Loucy (cell line): Measurements from ENCODE around the gene CTSA.
A peak's percentile ranks its signal among the peaks of the same experiment; 100 is the strongest.

Experiments
- H2AFZ ChIP-seq: fragments of 200-600 bp; sonication (generic); 2 replicates; pipeline ENCODE4 v1.6.0; 2016; ENCODE audit warnings: antibody characterized with exemption, mild to moderate bottlenecking, low read length, moderate library complexity
- H3F3A ChIP-seq: fragments of 200-600 bp; 2 replicates; pipeline ENCODE4 v1.6.0; 2016; ENCODE audit warnings: antibody characterized with exemption, low read depth, mild to moderate bottlenecking
- H3K27me3 ChIP-seq: fragments of 200-600 bp; sonication (generic); 2 replicates; pipeline ENCODE4 v1.6.1; 2014; ENCODE audit warnings: low read length, mild to moderate bottlenecking; ENCODE audit not compliant: insufficient read depth, poor library complexity, severe bottlenecking
- H3K36me3 ChIP-seq: fragments of 200-600 bp; sonication (generic); 2 replicates; pipeline ENCODE4 v1.6.1; 2016; ENCODE audit warnings: low read length; ENCODE audit not compliant: insufficient read depth
- H3K4me1 ChIP-seq: fragments of 200-600 bp; sonication (generic); 2 replicates; pipeline ENCODE4 v1.5.1; 2014; ENCODE audit warnings: low read length, mild to moderate bottlenecking; ENCODE audit not compliant: insufficient read depth, poor library complexity, severe bottlenecking
- H3K4me2 ChIP-seq: fragments of 200-600 bp; sonication (generic); 2 replicates; pipeline ENCODE4 v1.6.0; 2014; ENCODE audit warnings: antibody characterized with exemption, low read length, low read depth, mild to moderate bottlenecking; ENCODE audit not compliant: poor library complexity, severe bottlenecking
- H3K4me3 ChIP-seq: fragments of 200-600 bp; sonication (generic); 2 replicates; pipeline ENCODE4 v1.5.1; 2014; ENCODE audit warnings: low read length, mild to moderate bottlenecking, mixed read lengths; ENCODE audit not compliant: poor library complexity, severe bottlenecking
- H3K79me2 ChIP-seq: fragments of 200-600 bp; sonication (generic); 2 replicates; pipeline ENCODE4 v1.6.1; 2014; ENCODE audit warnings: low read length; ENCODE audit not compliant: insufficient read depth
- H3K9ac ChIP-seq: fragments of 200-600 bp; sonication (generic); 2 replicates; pipeline ENCODE4 v1.6.0; 2014; ENCODE audit warnings: mild to moderate bottlenecking, low read depth, low read length, moderate library complexity; ENCODE audit not compliant: poor library complexity, severe bottlenecking
- H3K9me2 ChIP-seq: fragments of 200-600 bp; sonication (generic); replicated peaks from 2 replicates; pipeline ENCODE4 v1.6.1; 2016; ENCODE audit warnings: low read depth, low read length, mixed read lengths
- H3K9me3 ChIP-seq: fragments of 200-600 bp; sonication (generic); 2 replicates; pipeline ENCODE4 v1.6.1; 2014; ENCODE audit warnings: mild to moderate bottlenecking, antibody characterized with exemption, low read length, low read depth; ENCODE audit not compliant: insufficient read depth
- H4K20me1 ChIP-seq: fragments of 200-600 bp; sonication (generic); 2 replicates; pipeline ENCODE4 v1.6.0; 2014; ENCODE audit warnings: antibody characterized with exemption, low read length, mild to moderate bottlenecking; ENCODE audit not compliant: insufficient read depth, poor library complexity, severe bottlenecking
- EZH2phosphoT487 ChIP-seq: fragments of 200-600 bp; IDR thresholded peaks from 2 replicates; pipeline ENCODE4 v1.6.1; 2018; ENCODE audit warnings: antibody characterized with exemption, mild to moderate bottlenecking, moderate library complexity, borderline replicate concordance
- TF ChIP-seq, protein P1 (sequence below): fragments of 200-600 bp; sonication (generic); conservative IDR thresholded peaks from 2 replicates; pipeline ENCODE4 v1.5.1; 2014; ENCODE audit warnings: mild to moderate bottlenecking, antibody characterized with exemption, low read length

CTSA gene

DNA sequence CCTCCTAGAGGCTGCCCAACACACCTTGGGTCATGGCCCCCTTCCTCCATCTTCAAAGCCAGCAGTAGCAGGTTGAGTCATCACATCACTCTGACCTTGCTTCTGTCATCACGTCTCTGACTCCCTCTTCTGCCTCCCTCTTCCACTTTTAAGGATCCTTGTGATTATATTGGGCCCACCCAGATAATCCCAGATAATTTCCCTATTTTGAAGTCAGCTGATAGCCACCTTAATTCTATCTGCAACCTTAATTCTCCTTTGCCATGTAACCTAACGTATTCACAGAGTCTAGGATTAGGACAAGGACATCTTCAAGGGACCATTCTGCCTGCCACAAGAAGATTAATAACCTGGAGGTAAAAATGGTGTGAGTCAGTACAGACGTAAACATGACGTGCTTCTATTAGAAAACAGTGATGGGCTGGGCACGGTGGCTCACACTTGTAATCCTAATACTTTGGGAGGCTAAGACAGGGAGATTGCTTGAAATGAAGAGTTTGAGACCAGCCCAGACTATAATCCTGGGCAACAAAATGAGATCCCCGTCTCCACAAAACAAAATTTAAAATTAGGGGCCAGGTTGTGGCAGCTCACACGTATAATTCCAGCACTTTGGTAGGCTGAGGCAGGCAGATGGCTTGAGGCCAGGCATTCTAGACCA is 30.4 kb upstream of the CTSA start:
- TF ChIP-seq, protein P1, sequence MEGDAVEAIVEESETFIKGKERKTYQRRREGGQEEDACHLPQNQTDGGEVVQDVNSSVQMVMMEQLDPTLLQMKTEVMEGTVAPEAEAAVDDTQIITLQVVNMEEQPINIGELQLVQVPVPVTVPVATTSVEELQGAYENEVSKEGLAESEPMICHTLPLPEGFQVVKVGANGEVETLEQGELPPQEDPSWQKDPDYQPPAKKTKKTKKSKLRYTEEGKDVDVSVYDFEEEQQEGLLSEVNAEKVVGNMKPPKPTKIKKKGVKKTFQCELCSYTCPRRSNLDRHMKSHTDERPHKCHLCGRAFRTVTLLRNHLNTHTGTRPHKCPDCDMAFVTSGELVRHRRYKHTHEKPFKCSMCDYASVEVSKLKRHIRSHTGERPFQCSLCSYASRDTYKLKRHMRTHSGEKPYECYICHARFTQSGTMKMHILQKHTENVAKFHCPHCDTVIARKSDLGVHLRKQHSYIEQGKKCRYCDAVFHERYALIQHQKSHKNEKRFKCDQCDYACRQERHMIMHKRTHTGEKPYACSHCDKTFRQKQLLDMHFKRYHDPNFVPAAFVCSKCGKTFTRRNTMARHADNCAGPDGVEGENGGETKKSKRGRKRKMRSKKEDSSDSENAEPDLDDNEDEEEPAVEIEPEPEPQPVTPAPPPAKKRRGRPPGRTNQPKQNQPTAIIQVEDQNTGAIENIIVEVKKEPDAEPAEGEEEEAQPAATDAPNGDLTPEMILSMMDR: no peak
- TF ChIP-seq EZH2phosphoT487: no peak
- no peak overlapping the region for H3K9ac ChIP-seq
- peak overlapping the region; percentile 17 for H3K4me2 ChIP-seq
- no peak overlapping the region for H3K4me3 ChIP-seq
- no peaks in the 10 kb centered on the region for H3K9me3 ChIP-seq
- H3K27me3 ChIP-seq: no peaks in the 10 kb centered on the region
- H3K4me1 ChIP-seq: peaks cover 33% of the 10 kb centered on the region
- no peak overlapping the region for H2AFZ ChIP-seq
- H3F3A ChIP-seq: no peaks in the 10 kb centered on the region
- H3K79me2 ChIP-seq: peaks cover 32% of the 10 kb centered on the region
- no peaks in the 10 kb centered on the region for H3K9me2 ChIP-seq
- peaks cover 3% of the 10 kb centered on the region for H4K20me1 ChIP-seq
- H3K36me3 ChIP-seq: no peaks in the 10 kb centered on the region

DNA sequence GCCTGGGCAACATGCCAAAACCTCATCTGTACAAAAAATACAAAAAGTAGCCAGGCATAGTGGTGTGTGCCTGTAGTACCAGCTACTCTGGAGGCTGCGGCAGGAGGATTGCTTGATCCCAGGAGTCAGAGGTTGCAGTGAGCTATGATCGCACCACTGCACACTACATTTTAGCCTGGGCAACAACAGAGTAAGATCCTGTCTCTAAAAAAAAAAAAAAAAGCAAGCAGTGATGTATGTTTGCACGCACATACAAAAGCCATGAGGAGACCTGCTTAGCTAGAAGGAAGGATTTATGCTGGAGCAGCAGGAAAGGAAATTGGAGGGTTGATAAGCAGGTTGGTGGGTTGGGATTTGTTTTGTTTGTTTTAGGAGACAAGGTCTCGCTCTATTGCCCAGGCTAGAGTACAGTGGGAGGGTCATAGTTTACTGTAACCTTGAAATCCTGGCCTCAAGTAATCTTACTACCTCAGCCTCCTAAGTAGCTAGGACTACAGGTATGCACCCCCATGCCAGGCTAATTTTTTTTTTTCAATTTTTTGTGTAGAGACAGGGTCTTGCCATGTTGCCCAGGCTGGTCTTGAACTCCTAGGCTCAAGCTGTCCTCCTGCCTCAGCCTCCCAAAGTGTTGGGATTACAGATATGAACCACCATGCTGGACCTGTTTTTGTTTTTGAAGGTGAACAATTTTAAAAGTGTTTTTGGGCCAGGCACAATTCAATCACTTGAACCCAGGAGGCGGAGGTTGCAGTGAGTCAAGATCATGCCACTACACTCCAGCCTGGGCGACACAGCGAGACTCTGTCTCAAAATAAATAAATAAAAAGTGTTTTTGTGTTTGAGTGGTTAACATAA is 29.7 kb upstream of the CTSA start:
- Histone ChIP-seq H3K9me3 (no peaks in the 10 kb centered on the region), H3K4me2 (peak overlapping the region; percentile 17), H3K36me3 (no peaks in the 10 kb centered on the region), H3K4me1 (peaks cover 26% of the 10 kb centered on the region), H3F3A (no peaks in the 10 kb centered on the region), H3K9me2 (no peaks in the 10 kb centered on the region), H2AFZ (no peak overlapping the region), H3K4me3 (no peak overlapping the region), H4K20me1 (peaks cover 3% of the 10 kb centered on the region), H3K9ac (no peak overlapping the region), H3K79me2 (peaks cover 24% of the 10 kb centered on the region), H3K27me3 (no peaks in the 10 kb centered on the region)
- TF ChIP-seq, protein P1: no peak
- TF ChIP-seq EZH2phosphoT487: no peak

DNA sequence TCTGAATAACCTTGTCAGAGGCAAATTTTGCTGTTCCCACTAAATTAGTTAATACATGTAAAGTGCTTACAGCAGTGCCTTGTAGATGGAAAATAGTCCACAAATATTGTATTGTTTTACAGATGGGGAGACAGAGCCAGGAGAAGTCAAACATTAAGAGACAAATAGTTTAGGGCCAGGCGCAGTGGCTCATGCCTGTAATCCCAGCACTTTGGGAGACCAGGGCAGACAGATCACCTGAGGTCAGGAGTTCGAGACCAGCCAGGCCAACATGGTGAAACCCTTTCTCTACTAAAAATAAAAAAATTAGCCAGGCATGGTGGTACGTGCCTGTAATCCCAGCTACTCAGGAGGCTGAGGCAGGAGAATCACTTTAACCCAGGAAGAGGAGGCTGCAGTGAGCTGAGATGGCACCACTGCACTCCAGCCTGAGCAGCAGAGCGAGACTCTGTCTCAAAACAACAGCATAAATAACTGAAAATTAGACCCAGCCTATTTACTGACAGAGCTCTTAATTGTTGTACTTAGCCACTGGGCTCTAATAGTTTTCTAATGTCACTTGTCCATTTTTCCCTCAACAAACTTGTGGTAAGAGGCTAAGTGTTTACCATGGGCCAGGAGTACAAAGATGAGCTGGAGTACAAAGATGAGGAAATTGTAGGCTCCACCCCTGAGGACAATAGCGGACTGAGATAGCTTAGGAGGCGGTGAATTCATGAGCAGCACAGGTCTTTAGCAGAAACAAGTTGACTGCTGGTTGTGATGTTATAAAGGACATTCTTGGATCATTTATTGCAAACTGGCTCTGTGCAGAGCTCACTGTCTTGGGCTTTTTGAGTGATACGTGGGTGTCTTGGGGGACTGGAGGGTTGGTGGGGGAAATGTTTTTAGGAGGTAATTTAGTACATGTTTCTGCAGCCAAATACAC is 27.3 kb upstream of the CTSA start:
- no peaks in the 10 kb centered on the region for H3K9me3 ChIP-seq
- H3K27me3 ChIP-seq: no peaks in the 10 kb centered on the region
- no peaks in the 10 kb centered on the region for H3K9me2 ChIP-seq
- H3F3A ChIP-seq: no peaks in the 10 kb centered on the region
- no peak overlapping the region for H2AFZ ChIP-seq
- H3K79me2 ChIP-seq: peaks cover 9% of the 10 kb centered on the region
- TF ChIP-seq, protein P1: no peak
- no peak for TF ChIP-seq EZH2phosphoT487
- no peak overlapping the region for H3K4me3 ChIP-seq
- H3K9ac ChIP-seq: no peak overlapping the region
- H3K4me2 ChIP-seq: no peak overlapping the region
- H3K36me3 ChIP-seq: no peaks in the 10 kb centered on the region
- peaks cover 18% of the 10 kb centered on the region for H3K4me1 ChIP-seq
- H4K20me1 ChIP-seq: peaks cover under 1% of the 10 kb centered on the region
